Activated CD4-positive, alpha-beta T cell treated with anti-CD3 and anti-CD28 coated beads, Interleukin-2, amount 50 U/mL, for 4 hours (primary cell): ENCODE data around the gene PLCL2.

Experiments
- DNase-seq, 2 experiments: peaks; one replicate each; pipeline ENCODE4 v3.0.0-alpha.2; 2020

The PLCL2 gene

GRCh38 chr3:17047894-17048293 lies 163.1 kb downstream of the PLCL2 start:
- no peak for DNase-seq

DNA sequence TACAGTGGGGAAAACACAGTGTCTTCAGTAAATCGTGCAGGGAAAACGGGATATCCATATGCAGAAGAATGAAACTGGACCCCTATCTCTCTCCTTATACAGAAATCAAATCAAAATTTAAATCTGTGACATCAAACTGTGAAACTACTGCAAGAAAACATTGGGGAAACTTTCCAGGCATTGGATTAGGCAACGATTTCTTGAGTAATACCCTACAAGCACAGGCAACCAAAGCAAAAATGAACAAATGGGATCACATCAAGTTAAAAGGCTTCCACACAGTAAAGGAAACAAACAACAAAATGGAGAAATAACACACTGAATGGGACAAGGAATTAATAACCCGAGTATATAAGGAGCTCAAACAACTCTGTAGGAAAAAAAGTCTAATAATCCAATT lies 165.3 kb downstream of the PLCL2 start:
- DNase-seq, result no peak

GRCh38 chr3:17050506-17050905 lies 165.8 kb downstream of the PLCL2 start:
- DNase-seq, result no peak

GRCh38 chr3:17052363-17052762 lies 167.6 kb downstream of the PLCL2 start:
- DNase-seq, result no peak

- DNase-seq, result no peak
These were observed 169.7 kb downstream of the PLCL2 start for GRCh38 chr3:17054301-17054981.

- DNase-seq, result no peak
These were observed 170.2 kb downstream of the PLCL2 start for GRCh38 chr3:17054982-17055343.

GRCh38 chr3:17055374-17056276 lies 170.9 kb downstream of the PLCL2 start:
- no peak for DNase-seq

GRCh38 chr3:17057321-17057720 lies 172.6 kb downstream of the PLCL2 start:
- DNase-seq, result no peak

GRCh38 chr3:17059989-17060550 lies 175.3 kb downstream of the PLCL2 start:
- no peak for DNase-seq

DNA sequence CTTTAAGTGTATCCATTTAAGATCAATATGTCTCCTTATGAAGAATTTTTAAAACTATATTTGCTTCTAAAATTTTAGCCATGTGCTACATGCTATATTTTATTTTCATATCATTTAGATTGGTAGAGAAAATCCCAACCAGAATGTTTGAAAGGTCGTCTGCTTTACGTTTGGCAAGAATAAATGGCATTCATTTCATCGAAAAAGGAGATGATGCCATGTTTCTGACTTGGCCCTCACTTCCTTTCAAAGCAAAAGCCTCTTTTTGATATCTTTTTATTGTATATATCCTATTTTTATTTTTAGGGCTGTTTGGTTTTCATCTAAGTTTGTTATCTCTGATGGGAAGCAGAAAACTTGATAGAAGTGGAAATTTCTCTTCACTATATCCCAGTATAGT lies 176.2 kb downstream of the PLCL2 start:
- no peak for DNase-seq

- no peak for DNase-seq
These were observed 178.0 kb downstream of the PLCL2 start for GRCh38 chr3:17062736-17063135.

DNA sequence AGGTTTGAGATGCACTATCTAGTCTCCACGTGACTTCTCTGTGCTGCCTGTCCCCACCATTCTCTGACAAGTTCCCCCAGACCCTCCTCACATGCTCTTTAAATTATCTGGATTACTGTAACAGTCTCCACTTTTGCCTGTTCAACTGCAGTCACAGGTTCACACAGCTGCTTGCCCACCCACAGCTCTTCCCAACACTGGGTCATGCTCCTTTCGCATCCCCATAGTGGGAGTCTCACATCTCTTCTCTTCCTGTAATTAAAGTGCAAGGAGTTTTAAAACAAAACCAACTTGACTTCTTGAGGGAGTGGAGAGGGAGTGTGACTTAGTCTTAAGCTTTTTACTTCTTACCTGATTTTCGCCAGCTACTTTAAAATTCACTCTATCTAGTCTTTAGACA lies 178.8 kb downstream of the PLCL2 start:
- DNase-seq, result no peak

GRCh38 chr3:17065315-17065714 lies 180.6 kb downstream of the PLCL2 start:
- no peak for DNase-seq

GRCh38 chr3:17065881-17066280 lies 181.1 kb downstream of the PLCL2 start:
- DNase-seq, result no peak

DNA sequence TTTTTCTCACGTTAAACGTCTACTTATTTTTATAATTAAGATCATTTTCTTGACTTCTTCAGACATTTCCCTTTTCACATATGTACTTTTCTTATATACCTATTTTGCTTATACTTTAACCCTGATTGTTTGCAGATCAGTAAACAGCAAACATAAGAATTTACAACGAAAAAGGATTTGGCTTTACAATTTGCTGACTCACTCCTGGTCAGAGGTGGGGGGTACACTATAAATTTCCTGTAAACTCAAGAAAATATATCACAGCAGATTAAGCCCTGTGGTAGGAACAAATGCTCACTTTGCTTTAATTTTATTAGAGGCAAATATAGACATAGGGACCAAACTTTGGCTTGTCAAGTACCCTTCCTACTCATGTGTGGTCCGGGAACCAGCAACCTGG lies 185.0 kb downstream of the PLCL2 start:
- no peak for DNase-seq

DNA sequence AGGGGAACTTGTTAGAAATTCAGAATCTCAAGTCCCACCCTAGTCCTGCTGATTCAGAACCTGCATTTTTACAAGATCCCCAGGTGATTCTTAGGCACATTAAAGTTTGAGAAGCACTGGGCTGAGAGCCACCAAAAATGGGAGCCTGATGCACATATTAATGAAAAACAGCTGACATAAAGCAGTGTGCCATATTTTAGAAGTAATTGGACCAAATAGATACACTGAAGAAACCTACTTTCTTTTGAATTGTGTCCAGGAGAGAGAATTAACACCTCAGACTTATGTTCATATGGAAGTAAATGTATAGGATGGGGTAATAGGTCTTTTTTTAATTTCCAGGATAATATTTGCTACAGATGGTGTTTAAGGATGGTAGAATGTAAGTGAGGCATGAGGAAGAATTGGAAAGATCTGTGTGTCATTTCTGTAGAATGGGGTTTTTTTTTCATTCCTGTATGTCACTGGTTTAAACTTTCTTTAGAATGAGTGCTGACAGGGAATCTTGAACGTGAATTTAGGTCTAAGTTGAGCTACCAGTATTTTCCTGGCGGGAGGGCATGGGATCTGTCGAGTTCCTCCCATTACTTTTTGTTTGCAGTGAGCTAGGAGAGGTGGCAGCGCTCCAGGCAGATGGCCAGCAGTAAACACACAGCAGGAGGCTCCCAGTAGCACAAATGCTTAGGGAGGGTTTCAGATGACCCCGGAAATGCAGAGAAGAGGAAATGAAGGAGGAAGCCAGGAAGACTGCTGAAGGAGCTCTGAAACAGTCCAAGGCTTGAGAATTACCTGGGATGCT lies 185.6 kb downstream of the PLCL2 start:
- no peak for DNase-seq

DNA sequence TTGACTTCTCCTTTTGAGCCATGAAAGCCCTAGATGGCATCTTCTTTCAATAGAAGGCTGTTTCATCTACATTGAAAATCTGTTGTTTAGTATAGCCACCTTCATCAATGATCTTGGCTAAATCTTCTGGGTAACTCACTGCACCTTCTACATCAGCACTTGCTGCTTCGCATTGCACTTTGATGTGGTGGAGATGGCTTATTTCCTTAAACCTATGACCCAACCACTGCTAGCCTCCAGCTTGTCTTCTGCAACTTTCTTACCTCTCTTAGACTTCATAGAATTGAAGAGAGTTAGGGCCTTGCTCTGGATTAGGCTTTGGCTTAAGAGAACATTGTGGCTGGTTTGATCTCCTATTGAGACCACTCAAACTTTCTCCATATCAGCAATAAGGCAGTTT lies 189.8 kb downstream of the PLCL2 start:
- DNase-seq, result no peak

DNA sequence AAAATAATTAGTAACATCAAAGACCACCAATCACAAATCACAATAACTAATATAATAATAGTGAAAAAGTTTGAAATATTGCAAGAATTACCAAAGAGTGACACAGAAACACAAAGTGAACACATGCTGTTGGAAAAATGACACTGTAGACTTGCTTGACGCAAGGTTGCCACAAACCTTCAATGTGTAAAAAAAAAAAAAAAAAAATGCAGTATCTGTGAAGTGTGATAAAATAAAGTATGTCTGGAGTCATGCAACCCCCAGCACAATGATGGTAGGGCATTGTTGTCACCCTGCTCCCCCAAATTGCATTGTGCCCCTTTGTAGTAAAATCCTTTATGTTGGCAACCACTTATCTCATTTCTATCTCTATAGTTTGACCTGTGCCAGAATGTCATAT lies 190.6 kb downstream of the PLCL2 start:
- DNase-seq, result no peak

DNA sequence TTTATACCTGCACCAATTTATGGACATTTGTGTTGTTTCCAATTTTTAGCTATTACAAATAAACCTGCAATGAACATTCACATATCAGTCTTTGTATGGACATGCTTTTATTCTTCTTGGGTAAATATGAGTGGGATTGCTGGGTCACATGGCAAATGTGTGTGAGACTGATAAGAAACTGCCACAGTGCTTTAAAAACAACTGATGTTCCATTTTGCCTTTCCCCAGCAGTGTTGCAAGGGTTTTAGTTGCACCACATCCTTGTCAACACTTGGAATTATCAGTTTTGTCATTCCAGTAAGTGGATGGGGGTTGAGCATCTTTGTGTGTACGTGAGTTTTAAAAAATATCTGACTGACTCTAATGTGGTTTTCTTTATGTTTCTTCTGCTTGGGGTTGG lies 191.2 kb downstream of the PLCL2 start:
- no peak for DNase-seq

- DNase-seq, result no peak
These were observed 192.3 kb downstream of the PLCL2 start for GRCh38 chr3:17076940-17077605.

DNA sequence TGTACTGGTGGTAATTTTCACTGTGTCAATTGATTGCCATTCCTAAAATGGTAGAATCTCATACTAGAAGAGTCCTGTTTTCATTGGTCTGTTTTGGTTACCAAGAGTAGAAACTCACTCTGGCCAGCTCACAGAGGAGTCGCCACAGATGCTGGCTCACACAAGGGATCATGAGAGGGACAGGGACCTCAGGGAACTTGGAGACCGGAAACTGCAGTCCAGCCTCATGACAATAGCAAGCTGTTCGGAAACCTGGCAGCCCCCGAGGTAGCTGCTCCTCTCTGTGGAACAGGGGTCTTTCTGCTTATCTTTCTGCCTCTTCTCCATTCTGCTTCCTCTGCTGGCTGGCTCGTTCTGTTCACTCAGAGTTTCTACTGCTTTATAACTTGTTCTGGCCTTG lies 192.9 kb downstream of the PLCL2 start:
- DNase-seq, result no peak

DNA sequence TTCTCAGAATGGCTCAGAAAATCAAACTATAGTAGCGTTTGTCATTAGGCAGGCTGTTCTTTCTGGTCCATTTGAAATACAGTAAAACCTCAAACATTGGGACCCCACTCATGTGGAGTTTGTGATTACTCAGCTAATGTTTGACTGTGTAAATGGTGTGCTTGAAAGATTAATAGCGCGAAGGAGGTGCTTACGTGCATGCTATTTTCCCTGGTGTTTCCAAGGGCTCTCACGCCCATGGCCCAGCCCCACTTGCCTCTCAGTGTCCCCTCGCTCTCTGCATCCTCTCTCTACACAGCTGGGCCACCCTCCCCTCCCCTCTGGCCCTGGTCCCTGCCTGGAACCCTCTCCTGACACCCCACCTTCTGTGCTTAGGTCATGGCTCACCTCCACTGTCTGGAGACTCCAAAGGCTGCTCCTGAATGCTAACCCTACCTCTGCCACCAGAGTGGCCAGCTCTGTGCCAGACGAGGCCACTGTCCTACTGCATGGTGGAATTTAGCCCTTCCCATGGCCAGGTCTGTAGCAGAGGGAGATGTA lies 194.2 kb downstream of the PLCL2 start:
- no peak for DNase-seq
